Vagina (tissue), 2 donors: ENCODE results near the gene ZNF555.

Source experiments
- POLR2A ChIP-seq, 2 donors: fragments of 450-650 bp; IDR thresholded peaks; one replicate each; pipeline ENCODE4 v1.6.1; 2017; ENCODE audit warnings: antibody characterized with exemption in 2 of 2, mild to moderate bottlenecking in 2 of 2, moderate library complexity in 2 of 2
- TF ChIP-seq, protein P1 (sequence below), 3 experiments: fragments of 450-650 bp in 2 of 3; fragments of 200-600 bp in 1 of 3; sonication (generic) in 1 of 3; IDR thresholded peaks; one replicate each; pipeline ENCODE4 v1.5.1; 2017 to 2019; ENCODE audit warnings: antibody characterized with exemption in 3 of 3, mild to moderate bottlenecking in 2 of 3, moderate library complexity in 2 of 3

DNA sequence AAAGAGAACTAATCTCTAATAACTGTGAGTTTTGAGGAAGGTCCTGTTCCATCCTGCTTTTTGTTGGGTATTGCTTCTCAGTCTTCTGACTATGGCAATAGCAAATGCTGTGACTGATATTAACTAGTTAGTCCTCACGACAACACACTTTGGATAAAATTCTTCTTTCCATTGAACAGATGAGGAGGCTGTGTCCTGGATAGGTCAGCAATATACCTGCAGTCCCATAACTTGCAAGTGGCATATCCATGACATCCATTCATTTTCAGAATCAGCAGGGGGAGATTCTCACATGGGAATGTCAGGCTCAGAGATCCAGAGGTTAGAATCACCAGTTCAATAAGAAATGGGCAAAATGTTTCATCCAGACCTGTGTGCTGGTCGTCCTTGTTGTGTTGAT is 14.3 kb upstream of the ZNF555 start:
- TF ChIP-seq, protein P1, sequence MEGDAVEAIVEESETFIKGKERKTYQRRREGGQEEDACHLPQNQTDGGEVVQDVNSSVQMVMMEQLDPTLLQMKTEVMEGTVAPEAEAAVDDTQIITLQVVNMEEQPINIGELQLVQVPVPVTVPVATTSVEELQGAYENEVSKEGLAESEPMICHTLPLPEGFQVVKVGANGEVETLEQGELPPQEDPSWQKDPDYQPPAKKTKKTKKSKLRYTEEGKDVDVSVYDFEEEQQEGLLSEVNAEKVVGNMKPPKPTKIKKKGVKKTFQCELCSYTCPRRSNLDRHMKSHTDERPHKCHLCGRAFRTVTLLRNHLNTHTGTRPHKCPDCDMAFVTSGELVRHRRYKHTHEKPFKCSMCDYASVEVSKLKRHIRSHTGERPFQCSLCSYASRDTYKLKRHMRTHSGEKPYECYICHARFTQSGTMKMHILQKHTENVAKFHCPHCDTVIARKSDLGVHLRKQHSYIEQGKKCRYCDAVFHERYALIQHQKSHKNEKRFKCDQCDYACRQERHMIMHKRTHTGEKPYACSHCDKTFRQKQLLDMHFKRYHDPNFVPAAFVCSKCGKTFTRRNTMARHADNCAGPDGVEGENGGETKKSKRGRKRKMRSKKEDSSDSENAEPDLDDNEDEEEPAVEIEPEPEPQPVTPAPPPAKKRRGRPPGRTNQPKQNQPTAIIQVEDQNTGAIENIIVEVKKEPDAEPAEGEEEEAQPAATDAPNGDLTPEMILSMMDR (IDR thresholded peaks at IDR 0.05), result no peak
- no peak for TF ChIP-seq POLR2A (IDR thresholded peaks at IDR 0.05)
